ENCODE measurements around the gene ETS2. TPM values are rescaled to one million over a fixed set of nuclear protein-coding genes. Genes with fewer than 3 reads are reported as not detected.

ETS2 gene
- polyA plus RNA-seq, 1 donor (not counting 4 experiments of a cell fraction or from before 2014, with no cell fraction given): 58.5 TPM

GRCh38 chr21:38807986-38808385 is 2.3 kb downstream of the ETS2 start:
- Histone ChIP-seq H3K36me3 (ENCODE audit: control insufficient read depth in 2 of 2, extremely low read depth in 1 of 2, insufficient read depth in 2 of 2, low read length in 2 of 2) (peaks cover 7 to 33% of the 10 kb centered on the region in 2 experiments), H3K27ac (ENCODE audit: control insufficient read depth, insufficient read depth, low read length) (peak overlapping the region; percentile 97), H4K20me1 (ENCODE audit: control insufficient read depth, extremely low read depth, insufficient read depth, low read length) (no peaks in the 10 kb centered on the region), H3K9me3 (ENCODE audit: control insufficient read depth, low read depth, low read length) (no peaks in the 10 kb centered on the region), H3K27me3 (ENCODE audit: control insufficient read depth, extremely low read depth, insufficient read depth, low read length) (no peaks in the 10 kb centered on the region), H3K4me2 (ENCODE audit: control insufficient read depth, extremely low read depth, insufficient read depth, low read depth, low read length) (peak overlapping the region; percentile 90), H2AFZ (ENCODE audit: control insufficient read depth, low read length) (no peak overlapping the region), H3K4me1 (ENCODE audit: control insufficient read depth, extremely low read depth, insufficient read depth, low read length) (peaks cover 49% of the 10 kb centered on the region), H3K9me1 (ENCODE audit: control insufficient read depth, extremely low read depth, insufficient read depth, low read length) (no peaks in the 10 kb centered on the region), H3K9ac (ENCODE audit: control insufficient read depth, extremely low read depth, insufficient read depth, low read length) (peak overlapping the region; percentile 98), H3K79me2 (ENCODE audit: control insufficient read depth, insufficient read depth, low read length) (peaks cover 52% of the 10 kb centered on the region), H3K4me3 (ENCODE audit: control insufficient read depth in 2 of 3, extremely low read depth in 1 of 3, insufficient read depth in 2 of 3, low read depth in 1 of 3, low read length in 3 of 3) (peak overlapping the region; percentile 84 to 97 (median 85))
- no peak for DNase-seq (ENCODE audit: low read depth, low spot score)
- dilution Hi-C loops (cut with MboI; ENCODE audit: extremely low pct_ligation_motif_present, low sequenced_read_pairs): no loop called here
- TF ChIP-seq EZH2 (IDR thresholded peaks at IDR 0.05; ENCODE audit: low read length) (no peak), CTCF (optimal IDR thresholded peaks at IDR 0.05 in 1 of 3, IDR thresholded peaks at IDR 0.05 in 1 of 3, conservative IDR thresholded peaks at IDR 0.05 in 1 of 3; ENCODE audit: extremely low read depth in 1 of 3, insufficient read depth in 2 of 3, low read length in 3 of 3) (no peak)
- FAIRE-seq: peak; percentile 62

GRCh38 chr21:38809198-38809878 is 3.6 kb downstream of the ETS2 start:
- H3K36me3 ChIP-seq (ENCODE audit: control insufficient read depth in 2 of 2, extremely low read depth in 1 of 2, insufficient read depth in 2 of 2, low read length in 2 of 2): peaks cover 16 to 47% of the 10 kb centered on the region in 2 experiments

More at GRCh38 chr21:38809198-38809878, 3.6 kb downstream of the ETS2 start:
- no peaks in the 10 kb centered on the region for H4K20me1 ChIP-seq (ENCODE audit: control insufficient read depth, extremely low read depth, insufficient read depth, low read length)
- peak overlapping the region; percentile 90 for H3K4me2 ChIP-seq (ENCODE audit: control insufficient read depth, extremely low read depth, insufficient read depth, low read depth, low read length)
- dilution Hi-C loops (cut with MboI; ENCODE audit: extremely low pct_ligation_motif_present, low sequenced_read_pairs): no loop called here
- peaks cover 62% of the 10 kb centered on the region for H3K79me2 ChIP-seq (ENCODE audit: control insufficient read depth, insufficient read depth, low read length)
- H3K27me3 ChIP-seq (ENCODE audit: control insufficient read depth, extremely low read depth, insufficient read depth, low read length): no peaks in the 10 kb centered on the region
- TF ChIP-seq EZH2 (IDR thresholded peaks at IDR 0.05; ENCODE audit: low read length) (no peak), CTCF (optimal IDR thresholded peaks at IDR 0.05 in 1 of 3, IDR thresholded peaks at IDR 0.05 in 1 of 3, conservative IDR thresholded peaks at IDR 0.05 in 1 of 3; ENCODE audit: extremely low read depth in 1 of 3, insufficient read depth in 2 of 3, low read length in 3 of 3) (no peak)
- no peaks in the 10 kb centered on the region for H3K9me3 ChIP-seq (ENCODE audit: control insufficient read depth, low read depth, low read length)
- H3K4me3 ChIP-seq (ENCODE audit: control insufficient read depth in 2 of 3, extremely low read depth in 1 of 3, insufficient read depth in 2 of 3, low read depth in 1 of 3, low read length in 3 of 3): peak overlapping the region in 1 of 3 experiments; percentile 40
- H3K4me1 ChIP-seq (ENCODE audit: control insufficient read depth, extremely low read depth, insufficient read depth, low read length): peaks cover 46% of the 10 kb centered on the region
- H3K9me1 ChIP-seq (ENCODE audit: control insufficient read depth, extremely low read depth, insufficient read depth, low read length): peaks cover 3% of the 10 kb centered on the region
- DNase-seq (ENCODE audit: low read depth, low spot score) (no peak), FAIRE-seq (no peak)
- H3K9ac ChIP-seq (ENCODE audit: control insufficient read depth, extremely low read depth, insufficient read depth, low read length): peak overlapping the region; percentile 53
- peak overlapping the region; percentile 97 for H3K27ac ChIP-seq (ENCODE audit: control insufficient read depth, insufficient read depth, low read length)
- H2AFZ ChIP-seq (ENCODE audit: control insufficient read depth, low read length): no peak overlapping the region
